Sigmoid colon (tissue), 7 donors: ENCODE measurements around the gene ARHGAP22. TPM values are rescaled to one million over a fixed set of nuclear protein-coding genes. Genes with fewer than 3 reads are reported as not detected.

Source experiments
- DNase-seq: peaks from one replicate; pipeline ENCODE4 v3.0.0-alpha.2; 2019
- H3K27ac ChIP-seq, 4 donors: fragments of 200-600 bp; sonication (generic); one replicate each; pipeline ENCODE4 v1.5.1; 2016 to 2019; ENCODE audit warnings: mild to moderate bottlenecking in 1 of 4
- H3K27me3 ChIP-seq, 3 donors: fragments of 200-600 bp; sonication (generic); one replicate each; pipeline ENCODE4 v1.5.1; 2019; ENCODE audit warnings: mild to moderate bottlenecking in 1 of 3
- H3K36me3 ChIP-seq, 4 donors: fragments of 200-600 bp; sonication (generic); one replicate each; pipeline ENCODE4 v1.5.1; 2016 to 2019
- H3K4me1 ChIP-seq, 4 donors: fragments of 200-600 bp; sonication (generic); one replicate each; pipeline ENCODE4 v1.5.1; 2017 to 2019
- H3K4me3 ChIP-seq, 4 donors: fragments of 200-600 bp; sonication (generic); one replicate each; pipeline ENCODE4 v1.5.1; 2017 to 2019; ENCODE audit warnings: mild to moderate bottlenecking in 2 of 4, moderate library complexity in 1 of 4
- H3K9me3 ChIP-seq, 4 donors: fragments of 200-600 bp in 3 of 4; sonication (generic) in 3 of 4; one replicate each; pipeline versions ENCODE4 v1.5.1 to v1.6.1; 2013 to 2019
- EP300 ChIP-seq, 4 donors: sonication (generic); formaldehyde crosslinking; IDR thresholded peaks; one replicate each; pipeline ENCODE4 v1.6.1; 2017; ENCODE audit warnings: antibody characterized with exemption in 4 of 4
- POLR2A ChIP-seq, 2 donors: fragments of 450-650 bp; IDR thresholded peaks; one replicate each; pipeline ENCODE4 v1.6.1; 2016; ENCODE audit warnings: antibody characterized with exemption in 2 of 2, mild to moderate bottlenecking in 2 of 2, moderate library complexity in 2 of 2
- POLR2AphosphoS5 ChIP-seq, 4 donors: sonication (generic); formaldehyde crosslinking; IDR thresholded peaks; one replicate each; pipeline ENCODE4 v1.6.1; 2017; ENCODE audit warnings: antibody characterized with exemption in 4 of 4
- WGBS, 2 donors: extraction: QIAGEN DNeasy Blood & Tissue Kit; methylation state at CpG; one replicate each; pipeline ENCODE4 v1.1.7; 2013; 5-methylcytosine and 5-hydroxymethylcytosine counted together
- intact Hi-C: fragments of 100-400 bp; cut with DNase I; formaldehyde crosslinking; loops from one replicate; pipeline ENCODE4 v1.15.1; 2023
- polyA plus RNA-seq, 3 donors: library from polyadenylated mRNA; stranded (reverse); fragments of 200-250 nt; gene quantifications; one replicate each; pipeline ENCODE4 v1.2.3, GENCODE V29; 2013
- total RNA-seq, 4 donors: library from RNA; depleted of rRNA; stranded (reverse); fragments of >200 nt; gene quantifications; one replicate each; pipeline ENCODE4 v1.1.0, GENCODE V29; 2016
- TF ChIP-seq, protein P1 (sequence below), 4 experiments: fragments of 450-650 bp in 3 of 4; fragments of 200-600 bp in 1 of 4; IDR thresholded peaks; one replicate each; pipeline ENCODE4 v1.5.1; 2016 to 2019; ENCODE audit warnings: antibody characterized with exemption in 4 of 4, mild to moderate bottlenecking in 3 of 4, moderate library complexity in 2 of 4
- donor health status: healthy with polysubstance abuse.
- donor health status: Bipolar disorder and iron deficiency.
- donor health status: healthy.

The ARHGAP22 gene
- total and polyA plus RNA-seq, 7 donors = 1.2 to 6.4 (median 3.1) TPM

DNA sequence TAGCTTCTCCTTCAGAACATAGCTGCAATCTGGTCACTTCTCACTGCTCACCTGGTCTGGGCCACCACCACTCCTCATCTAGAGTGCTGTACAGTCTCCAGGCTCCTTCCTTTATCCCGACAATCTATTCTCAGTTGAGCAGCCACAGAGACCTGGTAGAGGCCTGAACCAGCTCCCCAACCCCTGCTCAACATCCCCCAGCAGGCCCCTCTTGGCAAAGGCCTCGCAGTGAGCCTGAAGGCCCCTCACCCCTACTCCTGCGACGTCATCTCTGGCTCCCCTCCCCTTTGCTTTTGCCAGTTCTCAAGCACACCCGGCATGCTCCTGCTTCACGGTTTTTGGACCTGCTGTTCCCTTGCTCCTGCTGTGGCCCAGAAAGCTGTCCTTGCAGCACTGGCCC lies 113.9 kb downstream of the ARHGAP22 start:
- 81 to 83% methylated on average over 6 of the region's 6 CpGs for WGBS, 2 donors
- intact Hi-C loops = no loop called here
- Histone ChIP-seq H3K27me3 (no peaks in the 10 kb centered on the region), H3K36me3 (no peaks in the 10 kb centered on the region), H3K9me3 (no peaks in the 10 kb centered on the region), H3K27ac (no peak overlapping the region), H3K4me1 (no peaks in the 10 kb centered on the region), H3K4me3 (no peak overlapping the region)
- no peak for DNase-seq
- TF ChIP-seq, protein P1, sequence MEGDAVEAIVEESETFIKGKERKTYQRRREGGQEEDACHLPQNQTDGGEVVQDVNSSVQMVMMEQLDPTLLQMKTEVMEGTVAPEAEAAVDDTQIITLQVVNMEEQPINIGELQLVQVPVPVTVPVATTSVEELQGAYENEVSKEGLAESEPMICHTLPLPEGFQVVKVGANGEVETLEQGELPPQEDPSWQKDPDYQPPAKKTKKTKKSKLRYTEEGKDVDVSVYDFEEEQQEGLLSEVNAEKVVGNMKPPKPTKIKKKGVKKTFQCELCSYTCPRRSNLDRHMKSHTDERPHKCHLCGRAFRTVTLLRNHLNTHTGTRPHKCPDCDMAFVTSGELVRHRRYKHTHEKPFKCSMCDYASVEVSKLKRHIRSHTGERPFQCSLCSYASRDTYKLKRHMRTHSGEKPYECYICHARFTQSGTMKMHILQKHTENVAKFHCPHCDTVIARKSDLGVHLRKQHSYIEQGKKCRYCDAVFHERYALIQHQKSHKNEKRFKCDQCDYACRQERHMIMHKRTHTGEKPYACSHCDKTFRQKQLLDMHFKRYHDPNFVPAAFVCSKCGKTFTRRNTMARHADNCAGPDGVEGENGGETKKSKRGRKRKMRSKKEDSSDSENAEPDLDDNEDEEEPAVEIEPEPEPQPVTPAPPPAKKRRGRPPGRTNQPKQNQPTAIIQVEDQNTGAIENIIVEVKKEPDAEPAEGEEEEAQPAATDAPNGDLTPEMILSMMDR (IDR thresholded peaks at IDR 0.05) = no peak
- TF ChIP-seq POLR2A (IDR thresholded peaks at IDR 0.05) = no peak
- no peak for TF ChIP-seq POLR2AphosphoS5 (IDR thresholded peaks at IDR 0.05)
- no peak for TF ChIP-seq EP300 (IDR thresholded peaks at IDR 0.05)

DNA sequence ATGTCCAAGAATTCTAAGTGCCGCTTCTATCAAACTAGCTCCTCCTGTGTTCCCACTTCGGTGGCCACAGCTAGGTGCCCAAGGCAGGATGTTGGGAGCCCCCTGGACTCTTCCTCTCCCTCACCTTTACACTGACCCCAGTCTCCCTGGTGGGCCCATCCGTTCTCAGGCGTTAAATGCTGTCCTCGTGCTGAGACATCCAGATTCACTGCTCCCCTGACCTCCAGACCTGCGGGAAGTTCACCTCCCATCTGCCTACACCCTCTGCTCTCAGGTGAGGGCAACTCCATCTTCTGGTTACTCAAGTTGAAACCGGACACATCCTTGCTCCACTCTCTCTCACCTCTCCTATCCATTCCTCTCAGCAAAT lies 114.3 kb downstream of the ARHGAP22 start:
- Histone ChIP-seq H3K27me3 (no peaks in the 10 kb centered on the region), H3K4me3 (no peak overlapping the region), H3K4me1 (no peaks in the 10 kb centered on the region), H3K27ac (no peak overlapping the region), H3K9me3 (no peaks in the 10 kb centered on the region), H3K36me3 (no peaks in the 10 kb centered on the region)
- intact Hi-C loops = no loop called here
- 91% methylated on average over 7 of the region's 7 CpGs for WGBS, 2 donors
- TF ChIP-seq, protein P1 (IDR thresholded peaks at IDR 0.05) = no peak
- TF ChIP-seq POLR2A (IDR thresholded peaks at IDR 0.05) (no peak), EP300 (IDR thresholded peaks at IDR 0.05) (no peak), POLR2AphosphoS5 (IDR thresholded peaks at IDR 0.05) (no peak)
- no peak for DNase-seq

DNA sequence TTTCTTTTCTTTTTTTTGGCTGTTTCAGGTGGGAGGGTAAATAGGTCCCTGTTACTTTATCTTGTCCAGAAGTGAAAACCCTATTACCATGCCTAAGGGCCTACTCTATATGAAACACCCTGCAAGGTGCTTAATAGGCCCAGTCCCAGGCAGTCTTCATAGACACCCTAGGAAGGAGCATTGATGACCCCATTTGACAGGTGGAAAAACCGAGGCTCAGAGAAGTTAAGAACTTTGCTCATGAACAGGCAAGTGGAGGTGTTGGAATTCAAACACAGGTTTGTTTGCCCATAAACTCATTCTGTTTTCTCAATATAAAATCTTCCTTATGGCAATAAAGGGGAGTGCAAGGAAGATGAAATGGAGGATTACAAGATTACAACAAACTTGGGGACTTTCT lies 115.8 kb downstream of the ARHGAP22 start:
- DNase-seq = no peak
- WGBS, 2 donors = 63 to 93% methylated on average over 1 of the region's 1 CpG
- Histone ChIP-seq H3K27me3 (no peaks in the 10 kb centered on the region), H3K27ac (no peak overlapping the region), H3K4me3 (no peak overlapping the region), H3K9me3 (no peaks in the 10 kb centered on the region), H3K4me1 (no peaks in the 10 kb centered on the region), H3K36me3 (no peaks in the 10 kb centered on the region)
- intact Hi-C loops = no loop called here
- TF ChIP-seq POLR2AphosphoS5 (IDR thresholded peaks at IDR 0.05) (no peak), EP300 (IDR thresholded peaks at IDR 0.05) (no peak), POLR2A (IDR thresholded peaks at IDR 0.05) (no peak)
- TF ChIP-seq, protein P1 (IDR thresholded peaks at IDR 0.05) = no peak

DNA sequence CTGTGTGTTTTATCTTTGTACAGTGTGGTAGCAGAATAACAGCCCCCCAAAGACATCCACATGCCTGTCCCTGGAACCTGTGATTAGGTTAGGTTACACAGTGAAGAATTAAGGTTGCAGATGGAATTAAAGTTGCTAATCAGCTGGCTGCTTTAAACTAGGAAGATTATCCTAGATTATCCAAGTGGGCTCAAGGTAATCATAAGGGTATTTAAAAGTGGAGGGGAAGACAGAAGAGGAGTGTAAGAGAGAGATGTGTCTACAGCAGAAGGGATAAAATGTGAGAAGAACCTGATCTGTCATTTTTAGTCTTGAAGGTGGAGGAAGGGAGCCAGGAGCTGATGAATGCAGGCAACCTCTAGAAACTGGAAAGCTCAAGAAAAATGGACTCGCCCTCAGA lies 117.6 kb downstream of the ARHGAP22 start:
- Histone ChIP-seq H3K27me3 (no peaks in the 10 kb centered on the region), H3K4me1 (peaks cover 0 to 4% (median 0%) of the 10 kb centered on the region in 4 donors), H3K36me3 (no peaks in the 10 kb centered on the region), H3K9me3 (no peaks in the 10 kb centered on the region), H3K27ac (no peak overlapping the region), H3K4me3 (no peak overlapping the region)
- no peak for TF ChIP-seq POLR2AphosphoS5 (IDR thresholded peaks at IDR 0.05)
- no peak for TF ChIP-seq POLR2A (IDR thresholded peaks at IDR 0.05)
- TF ChIP-seq, protein P1 (IDR thresholded peaks at IDR 0.05) = no peak
- TF ChIP-seq EP300 (IDR thresholded peaks at IDR 0.05) = no peak
- intact Hi-C loops = no loop called here
- DNase-seq = no peak
- 67 to 91% methylated on average over 1 of the region's 1 CpG for WGBS, 2 donors

DNA sequence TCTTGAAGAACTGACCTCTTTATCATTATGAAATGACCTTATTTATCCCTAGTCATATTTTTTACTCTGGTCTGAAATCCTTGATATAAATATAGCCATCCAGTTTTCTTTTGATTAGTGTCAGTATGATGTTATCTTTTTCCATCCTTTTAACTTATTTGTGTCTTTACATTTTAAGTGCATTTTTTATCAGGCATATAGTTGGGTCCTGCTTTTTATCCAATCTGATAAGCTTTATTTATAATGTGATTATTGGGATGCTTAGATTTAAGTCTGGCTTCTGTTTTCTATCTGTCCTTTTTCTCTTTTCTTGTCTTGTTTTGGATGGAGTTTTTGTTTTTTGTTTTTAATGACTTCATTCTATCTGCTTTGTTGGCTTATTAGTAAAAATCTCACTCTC lies 119.2 kb downstream of the ARHGAP22 start:
- Histone ChIP-seq H3K36me3 (no peaks in the 10 kb centered on the region), H3K9me3 (no peaks in the 10 kb centered on the region), H3K4me3 (no peak overlapping the region), H3K27ac (no peak overlapping the region), H3K27me3 (no peaks in the 10 kb centered on the region), H3K4me1 (peaks cover 0 to 9% (median 0%) of the 10 kb centered on the region in 4 donors)
- TF ChIP-seq, protein P1 (IDR thresholded peaks at IDR 0.05) = no peak
- no peak for TF ChIP-seq POLR2A (IDR thresholded peaks at IDR 0.05)
- TF ChIP-seq POLR2AphosphoS5 (IDR thresholded peaks at IDR 0.05) = no peak
- no peak for TF ChIP-seq EP300 (IDR thresholded peaks at IDR 0.05)
- DNase-seq = no peak
- intact Hi-C loops = no loop called here
